T1000 (cell line): Measurements from ENCODE around the gene GSTP1.
"Not testable (repeated sequence)": the region's sequence is repeated elsewhere in the genome, so short reads cannot be mapped to it uniquely, and the experiment has no call there.

ENCODE experiments used
- DNase-seq: peaks from one replicate; lab custom pipeline; 2025; ENCODE audit warnings: mixed read lengths; lab: John Stamatoyannopoulos, UW

The GSTP1 gene

GRCh38 chr11:67583247-67584204 lies at the start of gene GSTP1:
TSS of gene GSTP1 (plus strand) at chr11:67583812. CDS start at chr11:67583844, 32 bp downstream.
- peak; percentile 84 for DNase-seq

- DNase-seq: no peak
These were observed 49.4 kb upstream of the GSTP1 start for GRCh38 chr11:67534070-67534679.

- DNase-seq: no peak
These were observed 48.1 kb upstream of the GSTP1 start for GRCh38 chr11:67535561-67535960.

GRCh38 chr11:67538306-67538705 lies 45.3 kb upstream of the GSTP1 start:
- DNase-seq: no peak

GRCh38 chr11:67538823-67539505 lies 44.6 kb upstream of the GSTP1 start:
- DNase-seq: no peak

GRCh38 chr11:67539550-67539949 lies 44.1 kb upstream of the GSTP1 start:
- no peak for DNase-seq

- no peak for DNase-seq
These were observed 42.4 kb upstream of the GSTP1 start for GRCh38 chr11:67541198-67541597.

GRCh38 chr11:67542169-67542568 lies 41.4 kb upstream of the GSTP1 start:
- no peak for DNase-seq

- no peak for DNase-seq
These were observed 40.6 kb upstream of the GSTP1 start for GRCh38 chr11:67542971-67543370.

GRCh38 chr11:67543585-67543984 lies 40.0 kb upstream of the GSTP1 start:
- DNase-seq: no peak

GRCh38 chr11:67544616-67545242 lies 38.9 kb upstream of the GSTP1 start:
- no peak for DNase-seq

GRCh38 chr11:67545280-67545679 lies 38.3 kb upstream of the GSTP1 start:
- DNase-seq: no peak

GRCh38 chr11:67548112-67548511 lies 35.5 kb upstream of the GSTP1 start:
- DNase-seq: not testable (repeated sequence)

- DNase-seq: no peak
These were observed 35.0 kb upstream of the GSTP1 start for GRCh38 chr11:67548555-67549110.

GRCh38 chr11:67551127-67551526 lies 32.5 kb upstream of the GSTP1 start:
- DNase-seq: no peak

GRCh38 chr11:67551697-67552096 lies 31.9 kb upstream of the GSTP1 start:
- DNase-seq: not testable (repeated sequence)

- DNase-seq: no peak
These were observed 27.4 kb upstream of the GSTP1 start for GRCh38 chr11:67556244-67556643.

GRCh38 chr11:67558084-67558772 lies 25.4 kb upstream of the GSTP1 start:
- DNase-seq: no peak

GRCh38 chr11:67561971-67562619 lies 21.5 kb upstream of the GSTP1 start:
- DNase-seq: no peak

- DNase-seq: no peak
These were observed 20.5 kb upstream of the GSTP1 start for GRCh38 chr11:67562963-67563704.
